HG02571 (cell line): ENCODE measurements around the gene ZNF304.

Experiments
- ATAC-seq: cut with Tn5 transposase; IDR thresholded peaks from one replicate; pipeline ENCODE4 v1.9.1; 2021; ENCODE audit warnings: mild to moderate bottlenecking, moderate library complexity; ENCODE audit not compliant: unreplicated experiment

ZNF304 gene

GRCh38 chr19:57350877-57351805, at the start of gene ZNF304:
TSS of gene ZNF304 (plus strand) at chr19:57351271. CDS start at chr19:57351665, 394 bp downstream.
- peak; percentile 91 for ATAC-seq

GRCh38 chr19:57302020-57302465, 49.0 kb upstream of the ZNF304 start:
- no peak for ATAC-seq

GRCh38 chr19:57302727-57303401, 48.2 kb upstream of the ZNF304 start:
- no peak for ATAC-seq

- no peak for ATAC-seq
Observed at GRCh38 chr19:57305056-57305455, 46.0 kb upstream of the ZNF304 start.

GRCh38 chr19:57308514-57308913, 42.6 kb upstream of the ZNF304 start:
- no peak for ATAC-seq

GRCh38 chr19:57310792-57311191, 40.3 kb upstream of the ZNF304 start:
- no peak for ATAC-seq

GRCh38 chr19:57314146-57314545, 36.9 kb upstream of the ZNF304 start:
- ATAC-seq: no peak

- ATAC-seq: no peak
Observed at GRCh38 chr19:57317503-57317902, 33.6 kb upstream of the ZNF304 start.

GRCh38 chr19:57319869-57320179, 31.2 kb upstream of the ZNF304 start:
- ATAC-seq: no peak

- ATAC-seq: peak; percentile 95
Observed at GRCh38 chr19:57320180-57321084, 30.6 kb upstream of the ZNF304 start, which contains the start of gene ZNF543. TSS of gene ZNF543 (plus strand) at chr19:57320472. CDS start at chr19:57320854, 382 bp downstream.

- ATAC-seq: peak; percentile 2
Observed at GRCh38 chr19:57321116-57321515, 30.0 kb upstream of the ZNF304 start.

GRCh38 chr19:57321751-57322150, 29.3 kb upstream of the ZNF304 start:
- no peak for ATAC-seq

GRCh38 chr19:57324992-57325391, 26.1 kb upstream of the ZNF304 start:
- no peak for ATAC-seq

- ATAC-seq: no peak
Observed at GRCh38 chr19:57327993-57328392, 23.1 kb upstream of the ZNF304 start.

- no peak for ATAC-seq
Observed at GRCh38 chr19:57334191-57334590, 16.9 kb upstream of the ZNF304 start.

- no peak for ATAC-seq
Observed at GRCh38 chr19:57338877-57339276, 12.2 kb upstream of the ZNF304 start.

GRCh38 chr19:57342582-57342981, 8.5 kb upstream of the ZNF304 start:
- ATAC-seq: no peak

- ATAC-seq: no peak
Observed at GRCh38 chr19:57348136-57348535, 2.9 kb upstream of the ZNF304 start.

GRCh38 chr19:57351867-57352266, 796 bp downstream of the ZNF304 start:
- ATAC-seq: no peak

- ATAC-seq: no peak
Observed at GRCh38 chr19:57355916-57356315, 4.8 kb downstream of the ZNF304 start.

GRCh38 chr19:57357406-57357805, 6.3 kb downstream of the ZNF304 start:
- no peak for ATAC-seq
